ENCODE measurements around the gene CCDC167. TPM values are rescaled to one million over a fixed set of nuclear protein-coding genes. Genes with fewer than 3 reads are reported as not detected.

CCDC167 gene
- total RNA-seq, 4 donors from 2014 or later: 8.7 to 47.6 (median 18.5) TPM; not detected in 1

DNA sequence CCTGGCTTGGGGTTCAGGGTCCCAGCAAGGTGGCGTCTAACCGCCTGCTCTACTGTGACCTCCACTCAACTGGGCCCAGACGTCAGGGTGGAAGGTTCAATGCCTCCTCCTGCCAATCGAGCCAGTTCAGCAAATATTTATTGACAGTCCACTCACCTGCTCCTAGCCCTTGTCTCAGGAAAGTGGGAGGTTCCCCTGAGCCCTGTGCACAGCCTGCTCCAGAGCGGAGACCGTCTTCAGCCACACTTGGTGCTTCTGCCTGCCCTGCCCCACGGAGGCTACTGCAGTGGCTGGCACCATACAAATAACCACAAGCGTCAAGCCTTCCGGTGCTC lies 6.1 kb downstream of the CCDC167 start:
- no peaks in the 10 kb centered on the region for H3K4me1 ChIP-seq
- intact Hi-C loops (cut with DNase I; ENCODE audit: low total_unique reads): no loop called here
- no peak for TF ChIP-seq CTCF (IDR thresholded peaks at IDR 0.05)
- TF ChIP-seq POLR2A (IDR thresholded peaks at IDR 0.05): no peak
- no peaks in the 10 kb centered on the region for H3K9me3 ChIP-seq
- H3K27ac ChIP-seq: no peak overlapping the region
- no peak overlapping the region for H3K4me3 ChIP-seq
- H3K27me3 ChIP-seq: no peaks in the 10 kb centered on the region
- no peak for DNase-seq
- H3K36me3 ChIP-seq: no peaks in the 10 kb centered on the region

GRCh38 chr6:37492991-37493660 lies 6.6 kb downstream of the CCDC167 start:
- intact Hi-C loops (cut with DNase I; ENCODE audit: low total_unique reads): no loop called here
- no peak for DNase-seq
- H3K4me3 ChIP-seq: no peak overlapping the region
- TF ChIP-seq POLR2A (IDR thresholded peaks at IDR 0.05) (no peak), CTCF (IDR thresholded peaks at IDR 0.05) (no peak)
- H3K9me3 ChIP-seq: no peaks in the 10 kb centered on the region
- H3K36me3 ChIP-seq: no peaks in the 10 kb centered on the region
- no peaks in the 10 kb centered on the region for H3K27me3 ChIP-seq
- no peak overlapping the region for H3K27ac ChIP-seq
- H3K4me1 ChIP-seq: no peaks in the 10 kb centered on the region

DNA sequence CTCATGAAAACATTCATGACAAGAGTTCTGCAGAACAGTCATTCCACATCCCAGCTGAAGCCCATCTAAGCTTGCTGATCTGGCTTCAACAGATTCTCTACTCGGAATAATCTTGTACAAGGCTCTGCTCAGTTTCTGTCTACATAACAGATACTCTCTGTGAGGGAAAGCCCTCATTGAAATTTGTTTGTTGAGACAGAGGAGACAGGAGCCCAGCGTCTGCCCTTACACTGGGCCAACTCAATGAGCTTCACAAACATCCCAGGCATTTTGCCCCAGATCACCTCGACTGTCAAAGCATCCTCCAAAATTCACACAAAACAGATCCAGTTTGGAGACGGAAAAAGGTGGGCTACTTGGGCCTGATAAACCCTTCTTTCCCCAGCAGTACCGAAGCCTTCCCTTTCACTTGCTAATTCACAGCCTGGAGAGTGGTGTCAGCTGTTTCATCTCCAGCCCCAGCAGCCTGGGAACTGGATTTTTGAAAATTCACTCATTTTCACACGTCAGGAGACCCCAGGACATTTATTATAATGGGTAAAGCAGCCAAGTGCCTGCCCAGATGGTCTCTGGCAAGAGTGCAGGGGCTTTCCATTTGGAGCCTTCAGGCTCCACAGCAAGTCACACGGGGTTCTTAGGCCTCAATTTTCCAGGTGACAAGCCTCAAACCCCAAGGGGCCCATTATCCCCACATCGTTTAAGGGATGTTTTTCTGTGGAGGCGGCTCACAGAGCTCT lies 7.3 kb downstream of the CCDC167 start:
- intact Hi-C loops (cut with DNase I; ENCODE audit: low total_unique reads): no loop called here
- no peak for TF ChIP-seq POLR2A (IDR thresholded peaks at IDR 0.05)
- no peak for TF ChIP-seq CTCF (IDR thresholded peaks at IDR 0.05)

DNA sequence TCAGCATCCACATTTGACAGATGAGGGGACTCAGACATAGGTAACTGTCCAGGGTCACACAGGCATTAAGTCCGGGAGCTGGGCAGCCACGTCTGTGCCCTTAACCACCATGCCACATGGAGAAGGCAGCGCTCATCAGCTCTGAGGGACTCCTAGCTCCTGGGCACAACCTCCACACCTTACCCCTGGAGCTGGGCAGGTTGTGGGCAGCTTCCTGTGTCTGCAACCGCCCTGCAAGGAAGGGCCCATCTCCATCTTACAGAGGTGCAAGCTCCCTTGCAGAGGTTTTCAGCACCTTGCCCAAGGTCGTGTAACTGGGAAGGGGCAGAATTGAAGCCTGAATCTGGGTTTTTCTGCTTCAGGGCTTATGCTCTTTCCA lies 7.9 kb downstream of the CCDC167 start:
- Histone ChIP-seq H3K36me3 (no peaks in the 10 kb centered on the region), H3K4me3 (no peak overlapping the region), H3K27ac (no peak overlapping the region), H3K9me3 (no peaks in the 10 kb centered on the region), H3K4me1 (no peaks in the 10 kb centered on the region), H3K27me3 (no peaks in the 10 kb centered on the region)
- TF ChIP-seq CTCF (IDR thresholded peaks at IDR 0.05) (no peak), POLR2A (IDR thresholded peaks at IDR 0.05) (no peak)
- DNase-seq: no peak
- intact Hi-C loops (cut with DNase I; ENCODE audit: low total_unique reads): no loop called here

More for the DNA sequence above, 7.3 kb downstream of the CCDC167 start:
- Histone ChIP-seq H3K36me3 (no peaks in the 10 kb centered on the region), H3K27ac (no peak overlapping the region), H3K9me3 (no peaks in the 10 kb centered on the region), H3K4me3 (no peak overlapping the region), H3K27me3 (no peaks in the 10 kb centered on the region), H3K4me1 (no peaks in the 10 kb centered on the region)
- DNase-seq: no peak

DNA sequence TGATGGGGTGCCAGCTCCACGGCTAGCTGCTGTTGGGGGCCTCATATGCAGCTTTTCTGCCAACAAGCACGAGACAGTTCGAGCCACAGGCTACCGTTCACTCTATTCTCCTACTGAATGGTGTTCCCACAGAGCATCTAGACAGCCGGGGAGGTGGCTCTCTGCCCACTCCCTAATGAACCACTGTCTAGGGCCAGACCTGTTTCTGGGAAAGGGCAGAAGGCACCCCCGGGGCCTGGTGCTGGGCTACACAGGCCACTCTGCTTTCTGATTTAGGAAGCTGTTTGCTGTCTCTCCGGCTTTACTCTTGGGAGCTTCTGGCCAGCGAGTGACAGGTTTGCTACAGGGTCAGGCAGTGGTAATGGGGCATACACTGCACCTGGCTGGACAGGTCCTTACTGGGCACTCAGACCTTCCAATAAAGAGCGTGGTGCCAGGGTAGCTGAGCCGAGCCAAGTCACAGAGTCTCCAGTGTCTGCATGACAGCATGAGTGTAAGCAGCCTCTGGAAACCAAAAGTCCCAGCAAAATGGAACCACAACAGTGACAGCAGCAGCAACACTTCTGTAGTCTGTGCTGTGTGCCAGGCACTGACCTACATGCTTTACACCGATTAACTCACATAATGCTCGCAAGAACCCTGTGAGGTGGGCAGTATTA lies 8.4 kb downstream of the CCDC167 start:
- no peak for DNase-seq
- no peaks in the 10 kb centered on the region for H3K9me3 ChIP-seq
- TF ChIP-seq POLR2A (IDR thresholded peaks at IDR 0.05) (no peak), CTCF (IDR thresholded peaks at IDR 0.05) (no peak)
- no peaks in the 10 kb centered on the region for H3K36me3 ChIP-seq
- no peaks in the 10 kb centered on the region for H3K27me3 ChIP-seq
- H3K4me1 ChIP-seq: no peaks in the 10 kb centered on the region
- intact Hi-C loops (cut with DNase I; ENCODE audit: low total_unique reads): no loop called here
- H3K27ac ChIP-seq: no peak overlapping the region
- no peak overlapping the region for H3K4me3 ChIP-seq

All from uterus (tissue), 4 donors.